Hindlimb muscle (tissue), 1 donor: ENCODE data around the gene WDR41. TPM values are rescaled to one million over a fixed set of nuclear protein-coding genes. Genes with fewer than 3 reads are reported as not detected.
"Not testable (repeated sequence)": the region's sequence is repeated elsewhere in the genome, so short reads cannot be mapped to it uniquely, and the experiment has no call there.

Experiments
- DNase-seq: peaks from one replicate; pipeline ENCODE4 v3.0.0-alpha.2; 2013
- polyA plus RNA-seq: library from polyadenylated mRNA; unstranded; fragments of 120-200 nt; gene quantifications from one replicate; pipeline ENCODE4 v1.2.1, GENCODE V29; 2013; ENCODE audit not compliant: insufficient read length

Gene WDR41
- 37.0 TPM for polyA plus RNA-seq

DNA sequence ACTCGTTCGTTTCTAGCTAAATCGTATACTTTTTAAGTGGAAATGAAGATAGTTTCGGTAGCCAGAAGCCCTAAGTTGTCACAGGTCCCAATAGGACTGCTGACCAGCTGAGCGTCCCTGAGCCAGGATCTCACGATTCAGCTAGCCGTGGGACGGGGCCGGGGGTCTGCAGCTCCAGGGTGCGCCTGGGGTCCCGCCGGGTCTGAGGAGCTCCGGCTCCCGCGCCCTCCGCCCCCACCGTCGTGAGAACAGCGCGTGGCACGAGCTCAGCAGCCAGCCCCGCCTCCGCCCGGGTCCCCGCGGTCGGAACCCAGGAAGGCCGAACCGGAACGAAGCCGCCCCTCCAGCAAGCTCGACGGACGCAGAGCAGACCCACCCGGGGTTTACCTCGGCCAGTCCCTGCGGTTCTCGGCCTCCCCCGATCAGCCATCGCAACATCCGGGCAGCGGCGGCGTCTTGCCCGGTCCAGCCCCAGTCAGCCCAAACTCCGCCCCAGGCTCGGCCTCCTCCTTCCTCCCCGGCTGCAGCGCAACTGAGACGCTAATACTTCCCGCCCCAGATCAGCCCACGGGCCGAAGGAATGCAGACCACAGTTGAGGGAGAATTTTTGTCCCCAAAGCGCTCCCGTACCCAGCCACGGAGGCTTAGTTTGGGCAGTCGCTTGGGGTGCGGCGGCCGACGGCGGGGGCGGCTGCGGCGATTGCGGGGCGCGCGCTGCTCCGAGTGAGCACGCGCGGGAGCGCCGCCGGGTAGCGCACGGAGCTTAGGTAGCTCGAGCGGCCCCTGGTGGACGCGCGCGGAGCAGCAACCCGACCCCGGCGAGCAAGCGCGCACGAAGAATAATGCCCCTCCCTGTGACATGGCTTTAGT lies at the start of gene WDR41:
WDR41 (minus strand) TSS at position 534 of the 870 bp plus-strand sequence; CDS start at position 438, 96 bp downstream.
- peak; percentile 96 for DNase-seq

- no peak for DNase-seq
Measured at GRCh38 chr5:77531297-77531696, 39.2 kb upstream of the WDR41 start.

- no peak for DNase-seq
Measured at GRCh38 chr5:77518304-77518703, 26.2 kb upstream of the WDR41 start.

DNA sequence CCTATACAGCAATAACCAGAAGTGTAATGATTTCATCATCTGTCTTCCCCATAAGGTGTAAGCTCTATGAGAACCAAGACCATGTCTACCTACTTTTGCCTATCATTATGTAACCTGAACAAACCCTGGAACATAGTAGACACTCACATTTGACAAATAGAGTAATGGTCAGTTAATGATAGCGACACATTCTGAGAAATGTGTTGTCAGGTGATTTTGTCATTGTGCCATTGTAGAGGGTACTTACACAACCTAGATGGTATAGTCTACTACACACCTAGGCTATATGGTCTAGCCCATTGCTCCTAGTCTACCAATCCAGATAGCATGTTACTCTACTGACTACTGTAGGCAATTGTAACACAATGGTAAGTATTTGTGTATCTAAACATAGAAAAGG lies 22.3 kb upstream of the WDR41 start:
- no peak for DNase-seq

DNA sequence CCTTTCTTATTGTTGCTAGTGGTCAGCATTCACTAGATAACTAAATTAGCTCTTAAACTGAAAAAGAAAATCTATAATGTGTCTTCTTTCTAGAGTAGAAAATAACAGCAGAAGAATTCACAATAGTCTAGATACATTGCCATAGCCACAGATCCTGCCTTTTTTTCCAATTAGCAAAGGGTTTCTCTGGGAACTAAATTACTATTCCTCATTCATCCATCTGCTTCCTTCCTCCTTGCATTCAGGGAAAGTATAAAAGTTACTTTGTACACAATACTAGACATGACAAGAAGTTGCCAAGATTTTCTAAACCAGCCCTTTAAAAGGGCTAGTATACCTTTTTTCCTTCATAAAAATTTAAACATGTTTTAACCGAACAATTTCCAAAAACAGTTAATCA lies 21.2 kb upstream of the WDR41 start:
- DNase-seq = no peak

- not testable (repeated sequence) for DNase-seq
Measured at GRCh38 chr5:77501132-77501531, 9.0 kb upstream of the WDR41 start.

GRCh38 chr5:77499973-77500372 lies 7.9 kb upstream of the WDR41 start:
- DNase-seq = no peak

DNA sequence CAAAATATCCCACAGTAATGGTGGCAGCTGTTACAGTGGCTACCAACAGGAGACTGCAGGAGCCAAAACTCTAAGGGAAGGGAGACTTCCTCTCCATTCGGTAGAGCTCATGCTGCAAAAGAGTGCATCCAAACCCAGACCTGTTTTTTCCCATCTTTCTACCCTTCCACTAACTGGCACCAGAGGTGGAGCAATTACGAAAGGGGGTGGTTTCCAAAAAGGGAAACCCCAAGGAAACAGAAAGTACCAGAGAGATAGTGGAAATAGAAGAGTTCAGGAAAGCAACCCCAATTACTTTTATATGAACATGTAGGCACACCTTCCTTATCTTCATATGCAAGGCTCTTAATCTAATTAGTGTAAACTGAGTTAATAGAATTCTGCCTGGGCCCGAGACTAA lies 7.3 kb upstream of the WDR41 start:
- DNase-seq = no peak

DNA sequence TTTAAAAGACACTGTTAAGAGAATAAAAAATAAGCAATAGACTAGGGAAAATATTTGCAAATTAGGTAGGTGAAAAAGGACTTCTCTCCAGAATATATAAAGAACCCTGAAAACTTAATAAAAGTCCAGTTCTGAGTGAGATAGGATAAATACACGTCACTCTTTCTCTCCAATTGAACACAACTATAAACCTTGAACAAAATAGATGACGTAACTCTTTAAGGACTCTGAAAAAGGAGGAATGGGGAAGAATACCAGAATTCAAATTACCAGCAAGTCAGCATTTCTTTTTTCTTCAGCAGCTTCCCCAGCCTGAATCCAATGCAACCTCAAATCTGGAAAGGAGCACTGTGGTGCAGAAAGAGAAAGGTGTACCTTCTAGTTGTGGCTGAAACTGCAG lies 6.8 kb upstream of the WDR41 start:
- DNase-seq = no peak

DNA sequence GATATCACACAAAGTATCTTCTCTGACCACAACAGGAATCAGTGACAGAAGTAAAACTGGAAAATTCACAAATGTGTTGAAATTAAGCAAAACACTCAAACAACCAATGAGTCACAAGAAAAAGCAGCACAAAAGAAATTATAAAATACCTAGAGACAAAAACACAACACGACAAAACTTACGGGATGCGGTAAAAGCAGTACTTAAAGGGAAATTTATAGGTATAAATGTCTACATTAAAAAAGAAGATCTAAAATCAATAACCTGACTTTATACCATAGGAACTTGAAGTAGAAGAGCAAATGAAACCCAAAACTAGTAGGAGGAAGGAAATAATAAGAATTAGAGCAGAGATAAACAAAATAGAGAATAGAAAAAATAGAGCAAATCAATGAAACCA lies 2.8 kb upstream of the WDR41 start:
- DNase-seq = no peak

DNA sequence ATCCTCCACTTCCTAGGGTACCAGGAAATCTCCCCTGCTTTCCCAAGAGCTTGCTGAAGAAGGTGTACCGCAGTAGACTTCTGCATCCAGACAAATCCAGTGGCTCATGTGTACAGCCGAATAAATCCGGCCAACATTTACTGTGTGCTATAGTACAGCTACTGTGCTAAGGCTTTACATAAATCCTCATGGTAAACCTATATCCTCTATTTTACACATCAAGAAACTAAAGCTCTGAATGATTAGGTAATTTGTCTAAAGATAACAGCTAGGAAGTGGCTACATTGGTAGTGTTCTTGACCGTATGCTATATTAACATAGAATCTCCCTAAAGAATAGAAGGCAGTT lies 511 bp upstream of the WDR41 start:
- DNase-seq = no peak

DNA sequence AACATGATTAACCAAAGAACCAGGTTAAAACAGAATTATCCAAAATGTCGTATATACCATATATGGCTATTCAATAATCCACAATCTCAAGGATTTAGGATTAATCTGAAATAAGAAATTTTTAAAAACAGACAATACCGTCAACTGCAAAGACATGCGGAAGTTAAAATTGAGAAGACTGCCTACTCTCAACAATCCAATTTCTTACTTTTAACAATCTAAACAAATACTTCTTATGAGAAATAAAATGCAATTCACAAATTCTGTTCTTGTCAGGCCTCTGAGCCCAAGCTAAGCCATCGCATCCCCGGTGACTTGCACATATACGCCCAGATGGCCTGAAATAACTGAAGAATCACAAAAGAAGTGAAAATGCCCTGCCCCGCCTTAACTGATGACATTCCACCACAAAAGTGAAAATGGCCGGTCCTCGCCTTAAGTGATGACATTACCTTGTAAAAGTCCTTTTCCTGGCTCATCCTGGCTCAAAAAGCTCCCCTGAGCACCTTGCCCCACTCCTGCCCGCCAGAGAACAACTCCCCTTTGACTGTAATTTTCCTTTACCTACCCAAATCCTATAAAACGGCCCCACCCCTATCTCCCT lies 1.3 kb downstream of the WDR41 start:
- peak; percentile 15 for DNase-seq

DNA sequence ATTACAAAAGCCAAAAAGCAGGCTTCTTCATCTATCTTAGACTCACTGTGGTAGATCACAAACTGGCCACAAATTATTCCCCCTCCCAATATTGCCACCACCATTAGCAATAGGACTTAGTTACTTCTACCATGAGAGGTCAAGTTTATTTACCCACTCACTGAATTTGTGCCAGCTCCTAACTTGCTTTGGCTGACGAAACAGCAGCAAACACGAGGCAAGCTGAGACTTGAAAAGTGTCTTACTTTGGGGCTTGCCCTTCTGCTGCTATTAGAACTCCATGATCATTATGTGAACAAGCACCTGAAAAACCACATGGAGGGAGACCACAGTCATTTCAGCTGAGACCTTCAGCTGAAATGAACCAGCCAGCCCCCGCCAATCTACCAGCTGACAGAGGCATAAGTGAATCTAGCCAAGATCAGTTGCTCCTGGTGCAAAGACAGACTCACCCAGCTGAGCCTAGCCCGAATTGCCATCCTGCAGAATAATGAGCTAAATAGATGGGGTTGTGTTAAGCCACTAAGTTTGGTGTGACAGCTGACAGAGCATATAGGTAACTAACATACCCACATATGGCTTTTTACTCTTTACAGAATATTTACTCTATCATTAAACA lies 5.7 kb downstream of the WDR41 start:
- no peak for DNase-seq

GRCh38 chr5:77483682-77484081 lies 8.4 kb downstream of the WDR41 start:
- DNase-seq = no peak

DNA sequence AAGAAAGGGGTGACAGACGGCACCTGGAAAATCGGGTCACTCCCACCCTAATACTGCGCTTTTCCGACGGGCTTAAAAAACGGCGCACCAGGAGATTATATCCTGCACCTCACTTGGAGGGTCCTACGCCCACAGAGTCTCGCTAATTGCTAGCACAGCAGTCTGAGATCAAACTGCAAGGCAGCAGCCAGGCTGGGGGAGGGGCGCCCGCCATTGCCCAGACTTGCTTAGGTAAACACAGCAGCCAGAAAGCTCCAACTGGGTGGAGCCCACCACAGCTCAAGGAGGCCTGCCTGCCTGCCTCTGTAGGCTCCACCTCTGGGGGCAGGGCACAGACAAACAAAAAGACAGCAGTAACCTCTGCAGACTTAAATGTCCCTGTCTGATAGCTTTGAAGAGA lies 17.1 kb downstream of the WDR41 start:
- not testable (repeated sequence) for DNase-seq

DNA sequence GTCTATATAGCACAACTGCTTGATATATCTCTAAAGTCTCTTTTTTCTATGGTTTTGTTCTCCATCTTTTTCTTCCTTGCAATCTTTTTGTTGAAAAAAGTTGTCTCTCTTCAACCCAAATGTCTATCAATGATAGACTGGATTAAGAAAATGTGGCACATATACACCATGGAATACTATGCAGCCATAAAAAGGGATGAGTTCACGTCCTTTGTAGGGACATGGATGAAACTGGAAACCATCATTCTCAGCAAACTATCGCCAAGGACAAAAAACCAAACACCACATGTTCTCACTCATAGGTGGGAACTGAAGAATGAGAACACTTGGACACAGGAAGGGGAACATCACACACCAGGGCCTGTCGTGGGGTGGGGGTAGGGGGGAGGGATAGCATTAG lies 23.2 kb downstream of the WDR41 start:
- DNase-seq = not testable (repeated sequence)

- no peak for DNase-seq
Measured at GRCh38 chr5:77463905-77464304, 28.2 kb downstream of the WDR41 start.

- no peak for DNase-seq
Measured at GRCh38 chr5:77461287-77461686, 30.8 kb downstream of the WDR41 start.

DNA sequence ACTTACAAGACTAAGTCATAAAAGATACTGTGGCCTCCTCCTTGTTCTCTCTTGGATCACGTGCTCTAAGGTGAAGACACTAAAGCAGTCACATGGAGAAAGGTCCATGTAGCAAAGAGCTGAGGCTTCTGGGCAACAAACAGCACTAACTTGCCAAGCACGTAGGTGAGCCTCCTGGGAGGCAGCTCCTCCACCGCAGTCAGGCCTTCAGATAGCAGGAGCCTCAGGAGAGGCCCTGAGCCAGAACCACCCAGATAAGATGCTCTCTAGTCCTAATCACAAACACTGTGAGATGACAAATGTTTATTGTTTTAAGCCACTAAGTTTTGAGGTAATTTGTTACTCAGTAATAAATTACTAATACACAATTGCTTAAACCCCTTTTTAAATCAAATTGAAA lies 38.0 kb downstream of the WDR41 start:
- DNase-seq = no peak

DNA sequence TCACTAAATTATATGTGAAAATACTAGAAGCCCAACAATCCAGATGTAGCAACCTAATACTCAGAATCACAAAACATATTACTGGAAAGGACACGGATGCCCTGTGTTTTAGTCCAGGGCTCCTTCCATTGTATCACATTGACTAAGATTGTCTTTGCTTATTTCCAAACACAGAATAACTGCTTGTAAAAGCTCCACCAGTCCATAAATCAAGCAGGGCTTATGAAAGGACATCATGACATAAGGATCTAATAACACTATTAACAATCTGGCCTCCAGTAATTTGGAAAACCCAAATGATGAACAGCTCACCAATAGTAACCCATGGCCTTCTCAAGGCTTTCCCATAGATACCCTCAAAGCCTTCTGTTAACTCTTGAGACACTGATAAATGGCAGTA lies 39.8 kb downstream of the WDR41 start:
- DNase-seq = no peak

DNA sequence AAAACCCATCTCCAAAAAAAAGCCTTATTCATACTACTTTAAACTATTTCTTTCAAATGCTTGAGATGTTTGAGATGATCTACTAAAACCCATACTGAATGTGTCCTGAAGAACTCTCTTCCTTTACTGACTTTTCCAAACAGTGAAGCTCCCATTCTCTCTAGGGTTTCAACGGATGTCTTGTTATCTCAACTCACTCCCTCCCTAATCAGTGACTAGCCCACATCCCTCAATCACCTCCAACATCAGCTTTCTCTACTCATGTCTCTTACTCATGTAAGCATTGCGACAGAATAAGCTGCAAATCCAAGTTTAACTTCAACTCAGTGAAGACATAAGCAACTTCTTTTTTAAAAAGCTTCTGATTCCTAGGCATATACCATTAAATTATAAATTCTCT lies 42.1 kb downstream of the WDR41 start:
- DNase-seq = no peak

- no peak for DNase-seq
Measured at GRCh38 chr5:77449277-77449676, 42.8 kb downstream of the WDR41 start.

DNA sequence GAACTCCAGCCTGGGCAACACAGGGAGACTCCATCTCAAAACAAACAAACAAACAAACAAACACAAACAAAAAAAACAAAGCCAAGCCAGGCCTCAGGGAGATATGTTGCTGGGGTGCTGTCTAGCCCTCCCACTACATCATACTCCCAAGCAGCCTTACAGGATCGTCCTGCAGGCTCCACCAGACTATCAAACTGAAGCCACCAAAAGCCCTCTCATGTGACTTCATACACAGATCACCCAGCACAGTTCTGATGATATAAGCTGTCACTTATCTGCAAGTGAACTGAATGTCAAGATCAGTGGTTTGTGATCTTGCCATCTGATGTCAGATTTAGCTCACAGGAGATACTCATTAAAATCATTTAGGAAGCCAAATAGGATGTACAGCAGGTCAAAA lies 43.3 kb downstream of the WDR41 start:
- DNase-seq = no peak

- DNase-seq = no peak
Measured at GRCh38 chr5:77444356-77444755, 47.8 kb downstream of the WDR41 start.
